Measurements from ENCODE around the gene FUT2. TPM values are rescaled to one million over a fixed set of nuclear protein-coding genes. Genes with fewer than 3 reads are reported as not detected.

FUT2 gene
- polyA plus RNA-seq, 1 donor (not counting 4 experiments of a cell fraction or from before 2014, with no cell fraction given): 2.3 TPM

DNA sequence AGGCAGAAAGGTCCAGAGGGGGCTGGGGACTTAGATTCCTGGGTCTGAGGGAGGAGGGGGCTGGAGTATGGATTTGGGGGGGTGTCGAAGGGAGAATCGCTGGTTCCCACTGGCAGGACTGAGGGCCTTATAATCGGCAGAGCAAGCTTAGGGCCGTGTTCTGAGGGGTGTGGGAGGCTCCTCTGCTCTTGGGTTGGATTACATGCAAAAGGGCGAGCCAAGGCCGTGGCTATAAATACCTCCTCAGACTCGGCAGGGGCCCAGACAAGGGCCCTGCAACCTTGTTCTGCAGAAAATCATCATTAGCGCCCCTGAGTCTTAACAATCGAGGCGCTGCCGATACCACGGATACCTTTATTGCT lies 24.5 kb downstream of the FUT2 start:
- no peak for FAIRE-seq
- H3K27ac ChIP-seq (ENCODE audit: control insufficient read depth, insufficient read depth, low read length): no peak overlapping the region

DNA sequence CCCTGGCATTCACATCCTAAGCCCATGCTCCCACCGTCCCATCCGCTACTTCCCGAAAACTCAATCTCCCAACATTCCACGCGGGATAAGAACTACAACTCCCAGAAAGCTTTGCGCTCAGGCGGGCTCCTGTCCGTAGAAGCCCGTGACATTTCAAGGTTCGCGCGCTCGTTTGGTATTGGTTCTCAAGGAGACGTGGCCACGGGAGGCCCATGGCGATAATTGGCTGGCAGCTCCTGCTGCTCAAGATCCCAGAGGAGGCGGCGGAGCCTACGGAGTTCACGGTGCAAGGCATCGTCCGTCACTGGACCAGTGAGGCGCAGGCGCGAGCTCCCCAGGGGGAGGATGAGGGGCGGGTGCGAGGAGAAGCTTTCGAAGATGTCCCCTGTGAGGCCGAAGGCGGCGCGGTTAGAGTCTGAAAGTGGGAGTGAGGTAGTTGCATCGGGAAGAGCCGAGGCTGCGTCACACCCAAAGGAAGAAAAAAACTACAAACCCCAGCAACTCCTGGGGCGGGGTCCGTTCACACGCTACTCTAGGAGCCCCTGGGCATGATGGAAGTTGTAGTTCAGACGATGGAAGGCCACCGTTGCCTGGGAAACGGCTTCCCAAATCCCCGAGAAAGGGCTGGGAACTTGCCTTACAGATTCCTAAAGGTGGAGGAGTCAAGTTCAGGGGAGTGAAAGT lies 25.0 kb downstream of the FUT2 start:
- no peak for DNase-seq (ENCODE audit: low read depth, low spot score)
- no peaks in the 10 kb centered on the region for H3K9me1 ChIP-seq (ENCODE audit: control insufficient read depth, extremely low read depth, insufficient read depth, low read length)
- no peaks in the 10 kb centered on the region for H3K27me3 ChIP-seq (ENCODE audit: control insufficient read depth, extremely low read depth, insufficient read depth, low read length)
- H3K4me3 ChIP-seq (ENCODE audit: control insufficient read depth in 2 of 3, extremely low read depth in 1 of 3, insufficient read depth in 2 of 3, low read depth in 1 of 3, low read length in 3 of 3): peak overlapping the region; percentile 47 to 84 (median 81)
- peak overlapping the region; percentile 74 for H3K9ac ChIP-seq (ENCODE audit: control insufficient read depth, extremely low read depth, insufficient read depth, low read length)
- H3K79me2 ChIP-seq (ENCODE audit: control insufficient read depth, insufficient read depth, low read length): no peaks in the 10 kb centered on the region
- FAIRE-seq: peak; percentile 95
- H4K20me1 ChIP-seq (ENCODE audit: control insufficient read depth, extremely low read depth, insufficient read depth, low read length): no peaks in the 10 kb centered on the region
- peaks cover 20% of the 10 kb centered on the region for H3K4me1 ChIP-seq (ENCODE audit: control insufficient read depth, extremely low read depth, insufficient read depth, low read length)
- H2AFZ ChIP-seq (ENCODE audit: control insufficient read depth, low read length): peak overlapping the region; percentile 96
- H3K4me2 ChIP-seq (ENCODE audit: control insufficient read depth, extremely low read depth, insufficient read depth, low read depth, low read length): peak overlapping the region; percentile 90
- peak overlapping the region; percentile 63 for H3K27ac ChIP-seq (ENCODE audit: control insufficient read depth, insufficient read depth, low read length)
- H3K9me3 ChIP-seq (ENCODE audit: control insufficient read depth, low read depth, low read length): no peaks in the 10 kb centered on the region
- TF ChIP-seq EZH2 (IDR thresholded peaks at IDR 0.05; ENCODE audit: low read length): no peak
- TF ChIP-seq, protein P1, sequence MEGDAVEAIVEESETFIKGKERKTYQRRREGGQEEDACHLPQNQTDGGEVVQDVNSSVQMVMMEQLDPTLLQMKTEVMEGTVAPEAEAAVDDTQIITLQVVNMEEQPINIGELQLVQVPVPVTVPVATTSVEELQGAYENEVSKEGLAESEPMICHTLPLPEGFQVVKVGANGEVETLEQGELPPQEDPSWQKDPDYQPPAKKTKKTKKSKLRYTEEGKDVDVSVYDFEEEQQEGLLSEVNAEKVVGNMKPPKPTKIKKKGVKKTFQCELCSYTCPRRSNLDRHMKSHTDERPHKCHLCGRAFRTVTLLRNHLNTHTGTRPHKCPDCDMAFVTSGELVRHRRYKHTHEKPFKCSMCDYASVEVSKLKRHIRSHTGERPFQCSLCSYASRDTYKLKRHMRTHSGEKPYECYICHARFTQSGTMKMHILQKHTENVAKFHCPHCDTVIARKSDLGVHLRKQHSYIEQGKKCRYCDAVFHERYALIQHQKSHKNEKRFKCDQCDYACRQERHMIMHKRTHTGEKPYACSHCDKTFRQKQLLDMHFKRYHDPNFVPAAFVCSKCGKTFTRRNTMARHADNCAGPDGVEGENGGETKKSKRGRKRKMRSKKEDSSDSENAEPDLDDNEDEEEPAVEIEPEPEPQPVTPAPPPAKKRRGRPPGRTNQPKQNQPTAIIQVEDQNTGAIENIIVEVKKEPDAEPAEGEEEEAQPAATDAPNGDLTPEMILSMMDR (optimal IDR thresholded peaks at IDR 0.05 in 1 of 3, IDR thresholded peaks at IDR 0.05 in 1 of 3, conservative IDR thresholded peaks at IDR 0.05 in 1 of 3; ENCODE audit: extremely low read depth in 1 of 3, insufficient read depth in 2 of 3, low read length in 3 of 3): no peak
- dilution Hi-C loops (cut with MboI; ENCODE audit: extremely low pct_ligation_motif_present, low sequenced_read_pairs): no loop called here
- H3K36me3 ChIP-seq (ENCODE audit: control insufficient read depth in 2 of 2, extremely low read depth in 1 of 2, insufficient read depth in 2 of 2, low read length in 2 of 2): no peaks in the 10 kb centered on the region

More for the DNA sequence above, 24.5 kb downstream of the FUT2 start:
- H2AFZ ChIP-seq (ENCODE audit: control insufficient read depth, low read length): peak overlapping the region; percentile 38
- H3K9me3 ChIP-seq (ENCODE audit: control insufficient read depth, low read depth, low read length): no peaks in the 10 kb centered on the region
- H3K4me3 ChIP-seq (ENCODE audit: control insufficient read depth in 2 of 3, extremely low read depth in 1 of 3, insufficient read depth in 2 of 3, low read depth in 1 of 3, low read length in 3 of 3): peak overlapping the region in 1 of 3 experiments; percentile 81
- H3K4me1 ChIP-seq (ENCODE audit: control insufficient read depth, extremely low read depth, insufficient read depth, low read length): peaks cover 22% of the 10 kb centered on the region
- peak overlapping the region; percentile 90 for H3K4me2 ChIP-seq (ENCODE audit: control insufficient read depth, extremely low read depth, insufficient read depth, low read depth, low read length)
- H3K9me1 ChIP-seq (ENCODE audit: control insufficient read depth, extremely low read depth, insufficient read depth, low read length): no peaks in the 10 kb centered on the region
- no peak overlapping the region for H3K9ac ChIP-seq (ENCODE audit: control insufficient read depth, extremely low read depth, insufficient read depth, low read length)
- H4K20me1 ChIP-seq (ENCODE audit: control insufficient read depth, extremely low read depth, insufficient read depth, low read length): no peaks in the 10 kb centered on the region
- DNase-seq (ENCODE audit: low read depth, low spot score): no peak
- no peaks in the 10 kb centered on the region for H3K27me3 ChIP-seq (ENCODE audit: control insufficient read depth, extremely low read depth, insufficient read depth, low read length)
- no peaks in the 10 kb centered on the region for H3K36me3 ChIP-seq (ENCODE audit: control insufficient read depth in 2 of 2, extremely low read depth in 1 of 2, insufficient read depth in 2 of 2, low read length in 2 of 2)
- no peaks in the 10 kb centered on the region for H3K79me2 ChIP-seq (ENCODE audit: control insufficient read depth, insufficient read depth, low read length)
- TF ChIP-seq EZH2 (IDR thresholded peaks at IDR 0.05; ENCODE audit: low read length): no peak
- TF ChIP-seq, protein P1 (optimal IDR thresholded peaks at IDR 0.05 in 1 of 3, IDR thresholded peaks at IDR 0.05 in 1 of 3, conservative IDR thresholded peaks at IDR 0.05 in 1 of 3; ENCODE audit: extremely low read depth in 1 of 3, insufficient read depth in 2 of 3, low read length in 3 of 3): no peak
- dilution Hi-C loops (cut with MboI; ENCODE audit: extremely low pct_ligation_motif_present, low sequenced_read_pairs): no loop called here

All from keratinocyte (primary cell).